HG03432 (cell line): ENCODE measurements around the gene KIF7.

Experiments
- ATAC-seq: cut with Tn5 transposase; IDR thresholded peaks from one replicate; pipeline ENCODE4 v1.9.1; 2021; ENCODE audit warnings: mild to moderate bottlenecking, moderate library complexity; ENCODE audit not compliant: unreplicated experiment

Gene KIF7

DNA sequence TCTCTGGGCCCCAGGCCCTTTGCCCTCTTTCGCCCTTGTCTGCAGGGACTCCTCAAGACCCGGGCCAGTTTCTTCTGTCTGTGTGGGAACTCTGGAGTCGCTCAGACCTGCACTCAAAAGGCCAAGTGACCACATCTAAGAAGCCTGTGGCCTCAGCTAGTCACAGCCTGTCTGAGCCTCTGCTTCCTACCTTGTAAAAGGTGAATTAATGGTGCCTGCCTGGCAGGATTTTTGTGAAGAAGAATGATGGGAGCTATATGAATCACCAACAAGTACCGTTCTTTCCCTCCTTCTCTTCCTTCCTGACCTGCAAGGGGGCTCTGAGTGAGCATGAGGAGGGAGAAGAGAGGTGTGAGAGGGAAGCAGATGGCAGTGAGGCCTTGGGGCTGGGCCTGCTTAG lies 16.4 kb upstream of the KIF7 start:
- ATAC-seq, result no peak

DNA sequence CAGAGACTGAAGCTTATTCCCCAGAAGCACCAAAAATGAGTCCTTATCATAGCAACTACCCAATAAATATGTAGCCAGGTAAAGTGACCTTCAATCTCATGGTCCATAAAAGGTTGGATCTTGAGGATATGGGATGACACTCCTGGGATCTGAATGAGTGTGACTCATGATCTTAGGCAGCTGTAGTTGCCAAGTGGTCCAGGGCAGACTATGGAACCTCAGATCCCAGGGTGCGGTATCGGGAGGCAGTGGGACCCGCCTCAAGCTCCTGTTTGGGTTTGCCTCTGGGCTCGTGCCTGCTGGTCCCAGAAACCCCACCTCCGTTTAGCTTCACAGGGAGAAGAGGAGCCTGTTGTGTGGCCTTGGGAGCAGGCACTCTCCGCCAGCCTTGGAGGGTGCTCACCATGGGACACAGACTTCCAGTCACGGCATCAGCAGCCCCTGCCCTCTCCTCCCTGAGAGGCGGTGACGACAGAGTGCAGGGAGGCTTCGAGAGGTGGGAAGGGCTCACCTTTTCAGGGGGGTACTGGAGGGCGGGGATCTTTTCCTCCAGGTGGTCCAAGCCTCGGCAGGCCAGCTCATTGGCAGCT lies 15.8 kb upstream of the KIF7 start:
- no peak for ATAC-seq

DNA sequence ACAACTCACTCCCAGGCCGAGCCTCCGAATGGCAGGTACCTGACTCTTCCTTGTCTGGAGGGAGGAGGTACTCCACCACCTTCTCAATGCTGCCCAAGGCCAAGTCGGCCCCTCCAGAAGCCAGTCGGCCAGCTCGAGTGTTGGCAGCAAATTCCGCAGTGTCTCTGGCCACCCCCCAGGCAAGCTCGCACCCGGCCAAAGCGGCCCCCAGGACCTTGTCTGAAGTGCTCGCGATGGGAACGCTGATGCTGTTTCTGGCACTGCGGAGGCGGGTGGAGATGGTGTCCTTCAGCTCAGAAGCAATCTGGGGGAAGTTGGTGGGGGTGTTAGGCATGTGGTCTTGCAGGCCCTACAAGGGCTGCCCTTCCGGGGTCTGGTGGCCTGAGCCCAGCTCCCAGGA lies 14.7 kb upstream of the KIF7 start:
- ATAC-seq, result no peak

DNA sequence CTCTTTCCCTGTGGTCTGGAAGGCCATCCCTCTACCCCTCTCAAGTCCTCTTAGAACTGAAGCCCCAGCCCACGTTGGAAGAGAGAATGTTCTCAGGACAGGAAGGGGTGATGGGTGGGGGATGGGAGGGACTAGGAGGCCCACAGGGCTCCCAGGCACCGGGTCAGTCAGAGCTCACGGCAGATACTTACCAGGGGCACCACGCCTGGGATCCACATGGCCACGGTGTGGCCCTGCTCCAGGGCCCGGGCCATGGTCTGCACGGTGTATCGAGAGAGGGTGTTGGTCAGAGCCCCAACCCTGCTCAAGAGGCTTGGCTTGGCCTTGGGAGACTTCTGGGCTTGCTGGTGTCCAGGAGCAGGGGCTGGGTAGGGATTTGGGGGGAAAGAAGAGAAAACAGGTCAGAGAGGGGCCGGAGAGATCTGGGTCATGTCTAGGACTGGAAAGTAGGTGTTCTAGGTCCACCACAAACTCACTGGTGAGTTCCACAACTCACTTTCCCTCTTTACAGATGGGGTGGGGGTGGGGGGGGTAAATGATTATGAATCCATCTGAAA lies 14.1 kb upstream of the KIF7 start:
- no peak for ATAC-seq

DNA sequence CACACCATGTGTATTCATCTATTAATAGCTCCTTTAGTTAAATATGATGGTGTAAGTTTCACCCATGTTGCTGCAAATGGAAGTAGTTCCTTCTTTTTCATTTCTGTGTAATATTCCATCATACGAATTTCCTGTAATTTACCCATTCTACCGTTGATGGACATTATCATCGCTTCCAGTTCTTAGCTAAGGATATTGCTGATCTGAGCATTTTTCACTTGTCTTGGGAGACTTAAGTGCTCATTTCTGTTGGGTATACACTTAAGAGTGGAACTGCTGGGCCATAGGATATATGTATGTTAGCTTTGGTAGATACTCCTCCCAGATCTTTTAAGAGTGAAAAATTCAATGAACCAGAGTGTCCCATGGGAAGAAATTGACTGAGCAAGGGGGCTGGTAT lies 12.9 kb upstream of the KIF7 start:
- ATAC-seq, result no peak

DNA sequence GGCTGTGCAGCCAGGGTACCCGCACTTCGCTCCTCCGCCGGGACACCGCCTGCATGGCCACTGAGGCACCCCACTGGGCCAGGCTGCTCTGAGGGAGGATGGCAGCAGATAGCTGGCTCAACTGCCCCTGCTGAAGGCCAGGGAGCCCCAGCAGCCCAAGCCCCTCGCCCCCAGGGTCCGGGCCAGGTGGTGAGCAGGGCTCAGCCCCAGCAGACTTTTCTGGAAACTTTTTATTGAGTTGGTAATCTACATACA lies 12.4 kb upstream of the KIF7 start:
- no peak for ATAC-seq

DNA sequence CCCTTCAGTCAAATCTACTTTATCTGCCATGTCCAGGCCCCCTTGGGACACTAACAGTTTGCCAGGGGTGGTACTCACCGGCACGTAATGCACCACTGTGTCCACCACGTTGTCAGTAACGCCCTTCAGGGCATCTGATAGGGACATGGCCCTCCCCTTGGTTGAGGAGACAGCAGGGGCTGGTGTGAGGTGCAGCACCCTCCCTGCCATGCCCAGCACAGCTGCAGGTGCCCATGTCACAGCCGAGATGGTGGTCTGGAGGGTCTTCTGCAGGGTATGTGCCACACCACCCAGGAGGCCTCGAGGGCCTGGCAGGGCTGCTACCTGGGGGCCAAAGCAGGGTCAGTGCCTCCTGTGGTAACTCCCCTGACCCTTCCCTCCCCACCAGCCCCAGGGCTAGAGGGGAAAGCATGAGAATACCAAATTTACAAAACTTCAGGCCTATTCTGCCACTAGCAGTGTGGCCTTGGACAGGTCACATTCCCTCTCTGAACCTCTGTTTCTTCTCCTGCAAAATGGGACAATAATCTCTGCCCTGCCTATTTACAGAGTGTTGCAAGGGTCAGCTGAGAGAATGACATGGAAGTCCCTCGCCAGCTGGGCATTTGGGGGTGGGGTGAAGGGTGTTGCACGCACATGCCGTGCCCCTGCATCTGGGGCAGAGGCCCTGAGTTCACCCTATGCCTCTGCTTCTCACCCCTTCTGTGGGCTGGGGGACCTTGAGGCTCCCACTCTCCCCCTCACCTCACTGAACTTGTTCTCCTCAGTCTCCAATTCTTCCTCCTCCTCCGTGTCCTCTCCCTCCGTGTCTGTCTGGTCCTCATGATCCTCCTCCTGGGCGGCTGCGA lies 11.8 kb upstream of the KIF7 start:
- no peak for ATAC-seq

DNA sequence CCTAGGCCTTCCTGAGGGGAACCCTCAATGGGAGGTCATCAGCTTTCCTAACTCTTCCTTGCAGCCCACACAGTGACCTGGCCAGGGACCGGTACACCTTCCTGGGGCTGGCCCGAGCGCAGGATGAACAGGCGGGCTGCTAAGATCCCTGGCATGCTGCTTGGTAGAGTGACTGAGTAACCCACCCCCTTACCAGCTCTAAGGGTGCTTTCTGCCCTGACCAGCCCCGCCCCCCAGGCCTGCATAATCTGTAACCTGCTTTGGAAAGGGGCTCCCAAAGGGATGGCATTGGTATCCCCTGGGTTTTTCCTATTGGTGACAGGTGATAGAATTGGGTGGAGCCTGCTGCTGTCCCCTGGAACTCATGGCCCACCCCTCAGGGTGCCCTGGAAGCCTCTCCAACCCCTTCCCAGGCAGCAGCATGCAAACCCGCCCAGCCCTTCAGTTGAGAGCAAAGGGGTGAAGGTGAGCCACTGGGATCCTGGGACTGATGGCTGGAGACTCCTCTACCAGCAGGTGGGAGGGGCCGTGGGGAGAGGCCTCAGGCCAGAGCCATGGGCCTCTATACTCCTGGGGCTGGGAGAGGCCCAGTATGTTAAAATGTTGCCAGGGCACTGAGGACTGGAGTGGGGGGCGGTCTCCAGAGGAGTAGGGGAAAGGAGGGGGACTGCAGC lies 11.1 kb upstream of the KIF7 start:
- ATAC-seq, result no peak

DNA sequence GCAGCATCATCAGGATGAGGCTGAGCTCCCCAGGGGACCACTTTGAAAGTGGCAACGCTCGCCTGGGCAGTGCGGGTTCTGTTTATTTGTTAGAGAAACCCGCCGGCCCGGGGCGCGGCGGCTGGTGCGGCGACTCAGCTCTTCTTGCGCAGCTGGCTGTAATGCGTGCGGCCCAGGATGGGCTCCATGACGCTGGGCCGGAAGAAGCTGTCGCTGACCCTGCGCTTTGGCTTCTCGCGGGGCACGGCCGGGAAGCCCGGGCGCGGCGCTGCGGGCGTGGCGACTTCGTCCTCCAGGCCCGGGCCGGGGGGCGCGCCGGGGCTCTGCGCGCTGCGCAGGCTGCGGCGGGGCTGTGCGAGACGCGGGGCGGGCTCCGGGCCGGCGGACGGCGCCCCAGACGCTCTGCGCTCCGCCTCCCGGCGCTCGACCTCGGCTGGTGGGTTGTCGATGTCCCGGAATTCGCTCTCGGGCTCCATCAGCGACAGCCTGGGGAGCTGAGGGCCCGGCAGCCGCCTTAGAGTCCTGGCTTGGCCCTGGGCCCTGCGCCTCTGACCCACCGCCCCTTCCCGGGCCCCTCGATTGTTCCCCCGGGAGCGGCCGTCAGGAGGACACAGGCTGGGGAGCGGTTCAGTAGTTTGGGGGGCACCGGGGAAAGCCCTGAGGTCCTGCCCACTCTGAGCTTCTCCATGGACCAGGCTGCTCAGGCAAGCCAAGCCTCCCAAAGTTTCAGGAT lies 10.3 kb upstream of the KIF7 start:
- peak; percentile 44 for ATAC-seq

DNA sequence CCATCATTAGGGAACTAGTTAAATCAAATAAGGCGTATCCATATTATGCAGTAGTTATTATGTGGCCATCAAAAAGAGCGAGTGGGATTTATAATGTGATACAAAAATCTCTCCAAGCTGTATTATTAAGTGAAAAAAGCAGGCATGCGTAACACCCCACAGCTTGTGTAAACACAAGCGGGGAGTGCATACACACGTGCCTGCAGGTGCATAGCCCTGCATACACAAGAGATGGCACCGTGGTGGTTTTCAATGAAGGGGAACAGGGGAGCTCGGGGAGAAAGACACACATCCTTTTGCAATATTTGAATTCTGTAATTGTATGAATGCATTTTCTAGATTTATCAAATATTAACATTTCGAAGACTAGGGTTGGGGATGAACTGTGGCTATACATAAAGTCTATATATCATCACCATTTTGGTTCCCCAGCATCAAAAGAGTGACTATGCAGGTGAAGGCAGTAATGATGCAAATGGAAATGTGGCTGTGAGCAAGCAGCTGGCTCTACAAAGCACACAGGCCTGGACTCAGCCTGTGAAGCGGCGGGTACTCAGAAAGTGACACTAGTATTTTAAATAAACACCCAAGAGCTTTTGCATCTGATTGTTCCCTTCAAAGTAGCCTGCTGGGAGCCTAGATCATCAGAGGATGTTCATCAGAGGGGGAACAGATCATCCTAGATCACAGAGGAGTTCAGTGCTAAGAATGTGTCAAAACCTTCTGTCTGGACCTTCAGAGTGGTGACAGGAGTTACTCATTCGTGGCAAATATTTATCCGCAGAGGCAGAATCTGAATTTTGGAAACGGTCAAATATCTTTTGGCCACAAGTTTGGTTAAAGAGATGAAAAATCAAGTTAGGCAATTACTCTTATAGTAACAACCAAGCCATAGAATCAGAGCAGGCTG lies 9.4 kb upstream of the KIF7 start:
- no peak for ATAC-seq

DNA sequence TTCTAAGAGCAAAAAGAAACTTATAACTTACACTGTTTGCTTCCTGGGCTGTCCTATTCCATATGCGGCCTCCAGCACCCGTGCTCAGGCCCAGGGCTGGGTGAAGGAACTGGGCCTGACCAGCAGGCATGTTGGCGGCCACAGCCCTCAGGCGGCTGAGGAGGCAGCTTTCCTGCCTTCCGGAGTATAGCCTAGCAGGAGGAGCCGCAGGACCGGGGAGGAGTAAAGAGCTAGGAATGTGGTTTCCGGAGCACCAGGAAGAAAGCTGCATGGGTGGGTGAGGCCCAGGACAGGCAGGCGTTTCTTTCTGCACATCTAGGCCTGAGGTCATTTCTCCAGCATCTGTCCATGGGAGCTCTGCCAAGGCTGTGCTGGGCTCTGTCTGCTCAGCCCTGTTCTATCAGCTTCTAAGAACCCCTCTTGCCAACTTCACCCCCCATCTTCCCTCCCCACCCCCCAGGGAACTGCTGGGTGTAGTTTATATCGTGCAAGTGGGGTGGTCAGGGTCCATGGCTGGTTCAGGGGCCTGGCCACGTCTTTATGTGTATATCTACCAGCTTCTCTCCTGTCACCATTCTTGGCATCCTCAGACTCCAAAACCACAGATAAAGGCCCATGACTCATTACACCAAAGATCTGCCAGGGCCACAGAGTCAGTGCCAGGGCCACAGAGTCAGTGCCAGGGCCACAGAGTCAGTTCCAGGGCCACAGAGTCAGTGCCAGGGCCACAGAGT lies 7.8 kb upstream of the KIF7 start:
- no peak for ATAC-seq

DNA sequence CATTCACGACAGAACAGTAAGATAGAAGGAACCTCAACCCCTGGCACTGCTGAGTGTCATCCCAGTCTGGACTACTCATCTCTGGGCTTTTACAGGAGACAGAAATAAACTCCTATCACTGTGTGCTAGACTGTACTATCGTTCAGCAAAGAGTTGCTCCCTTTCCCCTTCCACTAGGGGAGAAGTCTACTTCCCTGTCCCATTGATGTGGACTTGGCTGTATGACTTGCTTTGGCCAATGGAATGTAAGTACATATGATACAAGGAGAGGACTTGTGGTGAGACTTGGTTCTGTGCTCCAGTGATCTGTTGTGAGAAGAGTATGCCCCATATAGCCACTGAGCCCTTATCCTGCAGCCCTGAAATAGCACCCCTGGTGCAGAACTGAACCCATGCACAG lies 5.3 kb upstream of the KIF7 start:
- no peak for ATAC-seq

DNA sequence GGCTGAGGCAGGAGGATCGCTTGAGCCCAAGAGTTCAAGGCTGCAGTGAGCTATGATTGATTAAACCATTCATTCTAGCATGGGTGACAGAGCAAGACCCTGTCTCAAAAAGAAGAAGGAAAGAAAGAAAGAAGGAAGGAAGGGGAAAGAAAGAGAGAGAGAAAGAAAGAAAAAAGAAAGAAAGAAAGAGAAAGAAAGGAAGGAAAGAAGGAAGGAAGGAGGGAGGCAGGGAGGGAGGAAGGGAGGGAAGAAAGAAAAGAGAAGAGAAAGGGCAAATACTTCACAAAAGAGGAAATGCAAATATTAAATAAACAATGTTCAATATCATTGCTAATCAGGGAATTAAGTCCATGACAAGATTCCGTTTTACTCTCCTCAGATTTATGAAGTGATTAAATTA lies 4.0 kb upstream of the KIF7 start:
- no peak for ATAC-seq

DNA sequence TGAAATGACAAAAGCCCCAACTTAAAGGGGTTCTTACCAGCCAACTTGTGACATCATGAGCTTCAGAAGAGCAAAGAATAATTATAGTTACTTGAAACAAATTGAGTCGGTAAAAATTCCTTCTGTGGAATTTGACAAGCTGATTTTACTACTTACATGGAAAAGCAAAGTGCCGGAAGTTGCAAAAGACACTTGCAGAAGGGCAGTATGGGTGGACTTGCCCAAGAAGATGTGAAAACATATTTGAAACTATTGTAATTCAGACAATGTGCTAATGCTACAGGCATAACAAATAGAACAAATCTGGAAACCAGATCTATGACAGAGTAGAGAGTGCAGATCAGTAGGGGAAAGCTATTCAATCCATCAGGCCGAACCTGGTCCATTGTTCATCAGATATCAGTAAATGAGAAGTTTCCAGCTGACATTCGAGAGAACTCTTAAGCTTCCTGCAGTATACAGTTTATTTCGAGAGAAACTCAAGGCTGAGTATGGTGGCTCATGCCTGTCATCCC lies 2.5 kb upstream of the KIF7 start:
- no peak for ATAC-seq

DNA sequence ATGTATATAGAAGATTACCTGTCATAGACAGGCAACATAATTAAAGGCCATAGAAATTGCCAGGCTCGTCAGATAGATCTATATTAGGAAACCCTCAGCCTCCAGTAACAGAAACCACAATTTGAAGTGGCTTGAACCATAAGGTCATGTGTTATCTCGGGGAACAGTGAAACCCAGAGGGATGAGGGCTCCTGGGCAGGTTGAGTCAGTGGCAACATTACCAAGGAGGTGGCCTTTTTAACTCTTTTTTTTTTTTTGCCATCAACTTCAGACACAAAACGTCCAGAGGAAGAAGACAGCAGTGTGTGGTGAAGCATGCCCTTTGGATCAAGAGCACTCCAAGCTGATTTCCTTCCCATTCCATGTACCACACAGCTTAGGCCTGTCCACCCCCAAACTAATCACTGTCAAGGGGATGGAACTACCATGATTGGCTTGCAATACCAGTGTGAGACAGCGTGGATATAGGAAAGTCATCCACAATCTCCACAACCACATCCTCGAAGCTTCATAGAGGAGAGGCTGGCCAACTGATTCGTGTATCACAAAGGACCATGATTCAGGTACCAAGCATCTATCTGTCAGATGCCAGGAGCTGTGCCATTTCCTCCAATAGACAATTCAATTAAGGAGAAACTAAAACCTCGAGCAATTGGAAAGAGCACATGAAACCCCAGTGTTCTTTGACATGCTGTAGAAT lies 999 bp upstream of the KIF7 start:
- no peak for ATAC-seq

DNA sequence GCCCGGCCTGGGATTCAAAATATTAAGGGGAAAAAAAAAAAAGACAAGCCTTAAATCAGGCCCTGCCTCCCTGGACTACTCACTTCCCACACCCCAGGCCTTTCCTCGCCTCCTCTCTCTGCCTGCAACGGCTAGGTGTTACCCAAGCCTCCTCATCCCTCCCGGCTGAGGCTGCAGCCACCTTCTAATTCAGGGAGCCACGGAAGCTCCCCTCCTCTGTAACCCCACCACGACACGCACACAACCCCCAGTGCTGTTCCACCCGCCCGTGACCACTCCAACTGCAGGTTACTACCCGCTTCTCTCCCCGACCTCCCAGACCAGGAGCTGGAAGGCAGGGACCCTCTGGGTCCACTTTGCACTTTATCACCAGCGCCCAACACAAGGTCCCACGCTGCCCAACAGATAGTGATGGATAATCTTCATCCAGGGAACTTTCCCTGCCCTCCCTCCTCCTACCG lies 936 bp downstream of the KIF7 start:
- no peak for ATAC-seq

DNA sequence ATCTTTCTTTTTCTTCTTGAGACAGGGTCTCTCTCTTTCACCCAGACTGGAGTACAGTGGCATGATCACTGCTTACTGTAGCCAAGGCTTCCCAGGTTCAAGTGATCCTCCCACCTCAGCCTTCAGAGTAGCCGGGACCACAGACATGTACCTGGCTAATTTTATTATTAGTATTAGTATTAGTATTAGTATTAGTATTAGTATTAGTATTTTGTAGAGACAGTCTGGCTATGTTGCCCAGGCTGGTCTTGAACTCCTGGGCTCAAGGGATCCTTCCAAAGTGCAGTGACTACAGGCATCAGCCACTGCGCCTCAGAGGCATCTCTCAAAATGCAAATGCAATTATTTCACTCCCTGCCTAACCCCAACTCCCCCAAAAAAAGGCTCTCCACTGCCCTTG lies 1.7 kb downstream of the KIF7 start:
- no peak for ATAC-seq

DNA sequence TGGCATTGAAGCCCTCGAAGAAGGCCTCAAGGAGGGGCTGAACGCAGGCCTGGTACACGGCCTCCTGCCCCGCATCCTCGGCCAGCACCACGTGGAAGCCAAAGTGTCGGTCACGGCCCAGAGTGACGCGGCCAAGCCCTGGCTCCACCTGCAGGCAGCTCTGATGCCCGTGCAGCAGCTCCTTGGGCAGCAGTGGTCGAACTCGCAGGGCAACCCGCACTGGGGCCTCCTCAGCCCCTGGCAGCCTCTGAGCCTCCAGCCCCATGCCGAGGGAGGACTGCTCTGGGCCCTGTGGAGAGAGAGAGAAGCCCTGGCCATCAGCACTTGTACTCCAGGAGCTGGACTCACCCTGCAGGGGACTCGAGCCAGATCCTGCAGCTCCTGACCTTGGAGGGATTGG lies 2.6 kb downstream of the KIF7 start:
- no peak for ATAC-seq

DNA sequence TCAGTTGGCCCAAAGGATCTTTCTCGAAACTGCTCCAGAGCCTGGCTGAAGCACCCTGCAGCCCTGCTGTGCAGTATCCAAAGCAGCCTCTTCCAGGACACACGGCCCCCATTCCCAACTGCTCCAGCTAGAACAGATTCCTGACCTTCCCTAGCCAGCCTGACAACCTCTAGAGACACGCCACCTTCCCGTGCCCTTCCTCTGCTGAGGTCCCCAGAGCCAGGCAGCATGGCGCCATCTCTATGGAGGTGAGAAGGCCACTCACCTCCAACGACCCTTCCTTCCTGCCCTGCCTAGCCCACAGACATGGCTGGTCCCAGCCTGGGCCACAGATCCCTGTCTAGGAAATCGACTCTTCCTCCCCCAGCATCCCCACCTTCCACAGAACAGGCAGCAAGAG lies 3.1 kb downstream of the KIF7 start:
- ATAC-seq, result no peak
